Embryonic facial prominence (tissue), 1 donor: ENCODE data around the gene SMARCB1.

Experiments
- DNase-seq: peaks from one replicate; pipeline ENCODE4 v3.0.0-alpha.2; 2016; ENCODE audit errors: extremely low spot score

The SMARCB1 gene

GRCh38 chr22:23831781-23832180 lies 45.0 kb downstream of the SMARCB1 start:
- no peak for DNase-seq

- DNase-seq = no peak
Observed at GRCh38 chr22:23832226-23833016, 45.7 kb downstream of the SMARCB1 start.

GRCh38 chr22:23833017-23833751 lies 46.4 kb downstream of the SMARCB1 start:
- DNase-seq = no peak

- DNase-seq = no peak
Observed at GRCh38 chr22:23833911-23834317, 47.1 kb downstream of the SMARCB1 start.

- DNase-seq = no peak
Observed at GRCh38 chr22:23834406-23834792, 47.6 kb downstream of the SMARCB1 start.

GRCh38 chr22:23834793-23835483 lies 48.2 kb downstream of the SMARCB1 start:
- DNase-seq = no peak

GRCh38 chr22:23835484-23836144 lies 48.8 kb downstream of the SMARCB1 start:
- no peak for DNase-seq

GRCh38 chr22:23836281-23836680 lies 49.5 kb downstream of the SMARCB1 start:
- DNase-seq = no peak

GRCh38 chr22:23836692-23837495 lies 50.1 kb downstream of the SMARCB1 start:
- DNase-seq = no peak

GRCh38 chr22:23837496-23837859 lies 50.7 kb downstream of the SMARCB1 start:
- no peak for DNase-seq

- no peak for DNase-seq
Observed at GRCh38 chr22:23837911-23838680, 51.3 kb downstream of the SMARCB1 start.

GRCh38 chr22:23838681-23839468 lies 52.1 kb downstream of the SMARCB1 start, which contains the start of gene DERL3:
DERL3 (minus strand) TSS chr22:23839006; CDS start chr22:23838987, 19 bp downstream.
- peak; percentile 92 for DNase-seq

- DNase-seq = no peak
Observed at GRCh38 chr22:23840026-23840425, 53.3 kb downstream of the SMARCB1 start.

GRCh38 chr22:23841292-23841691 lies 54.5 kb downstream of the SMARCB1 start:
- no peak for DNase-seq

- no peak for DNase-seq
Observed at GRCh38 chr22:23841736-23842445, 55.1 kb downstream of the SMARCB1 start.

- no peak for DNase-seq
Observed at GRCh38 chr22:23842599-23842998, 55.8 kb downstream of the SMARCB1 start.

- DNase-seq = no peak
Observed at GRCh38 chr22:23844739-23845202, 58.0 kb downstream of the SMARCB1 start.

- no peak for DNase-seq
Observed at GRCh38 chr22:23845265-23846080, 58.7 kb downstream of the SMARCB1 start.
